22Rv1 (cell line): ENCODE data around the gene ARL2.

Source experiments
- H3K27ac ChIP-seq: fragments of 450-650 bp; 2 replicates; pipeline ENCODE4 v1.5.1; 2017
- ZFX ChIP-seq: fragments of 450-650 bp; IDR thresholded peaks from 2 replicates; pipeline ENCODE4 v1.6.1; 2017; ENCODE audit warnings: antibody characterized with exemption, borderline replicate concordance
- TF ChIP-seq, protein P1 (sequence below): fragments of 450-650 bp; IDR thresholded peaks from 2 replicates; pipeline ENCODE4 v1.5.1; 2017; ENCODE audit warnings: mild to moderate bottlenecking

The ARL2 gene

DNA sequence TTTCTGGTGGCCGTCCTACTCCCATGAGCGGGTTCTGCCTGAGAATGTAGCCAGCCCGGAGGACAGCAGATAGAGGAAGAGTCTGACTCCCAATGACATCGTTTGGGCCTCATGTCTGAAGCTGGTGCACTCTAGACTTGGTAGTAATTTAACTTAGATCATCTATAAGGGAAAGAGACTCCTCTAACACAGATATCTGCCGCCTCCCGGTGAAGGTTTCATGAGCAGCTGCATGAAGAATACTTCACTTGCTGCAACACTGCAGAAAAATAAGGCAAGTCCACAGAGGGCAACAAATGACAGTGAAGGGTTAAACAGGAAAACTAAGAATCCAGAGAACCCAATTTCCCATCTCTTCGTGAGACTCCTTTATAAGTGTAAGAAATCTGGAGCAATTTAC is 5.9 kb upstream of the ARL2 start:
- no peak for TF ChIP-seq ZFX
- TF ChIP-seq, protein P1, sequence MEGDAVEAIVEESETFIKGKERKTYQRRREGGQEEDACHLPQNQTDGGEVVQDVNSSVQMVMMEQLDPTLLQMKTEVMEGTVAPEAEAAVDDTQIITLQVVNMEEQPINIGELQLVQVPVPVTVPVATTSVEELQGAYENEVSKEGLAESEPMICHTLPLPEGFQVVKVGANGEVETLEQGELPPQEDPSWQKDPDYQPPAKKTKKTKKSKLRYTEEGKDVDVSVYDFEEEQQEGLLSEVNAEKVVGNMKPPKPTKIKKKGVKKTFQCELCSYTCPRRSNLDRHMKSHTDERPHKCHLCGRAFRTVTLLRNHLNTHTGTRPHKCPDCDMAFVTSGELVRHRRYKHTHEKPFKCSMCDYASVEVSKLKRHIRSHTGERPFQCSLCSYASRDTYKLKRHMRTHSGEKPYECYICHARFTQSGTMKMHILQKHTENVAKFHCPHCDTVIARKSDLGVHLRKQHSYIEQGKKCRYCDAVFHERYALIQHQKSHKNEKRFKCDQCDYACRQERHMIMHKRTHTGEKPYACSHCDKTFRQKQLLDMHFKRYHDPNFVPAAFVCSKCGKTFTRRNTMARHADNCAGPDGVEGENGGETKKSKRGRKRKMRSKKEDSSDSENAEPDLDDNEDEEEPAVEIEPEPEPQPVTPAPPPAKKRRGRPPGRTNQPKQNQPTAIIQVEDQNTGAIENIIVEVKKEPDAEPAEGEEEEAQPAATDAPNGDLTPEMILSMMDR, result no peak

DNA sequence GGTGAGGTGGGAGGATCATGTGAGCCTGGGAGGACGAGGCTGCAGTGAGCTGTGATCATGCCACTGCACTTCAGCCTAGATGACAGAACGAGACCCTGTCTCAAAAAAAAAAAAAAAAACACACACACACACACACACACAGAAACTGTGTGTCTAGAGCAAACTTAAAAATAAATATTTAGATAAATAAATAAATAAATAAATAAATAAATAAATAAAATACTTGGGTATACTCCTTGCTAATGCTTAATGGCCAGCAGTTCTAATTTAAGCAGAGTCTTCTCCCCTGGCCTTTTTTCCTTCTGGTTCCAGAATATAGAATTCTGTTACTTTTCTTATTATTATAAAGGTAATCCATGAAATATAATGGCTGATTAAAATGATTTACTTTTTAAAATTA is 5.1 kb upstream of the ARL2 start:
- no peak overlapping the region for H3K27ac ChIP-seq
- TF ChIP-seq, protein P1, result no peak
- TF ChIP-seq ZFX, result no peak

More for the DNA sequence above, 5.9 kb upstream of the ARL2 start:
- no peak overlapping the region for H3K27ac ChIP-seq

DNA sequence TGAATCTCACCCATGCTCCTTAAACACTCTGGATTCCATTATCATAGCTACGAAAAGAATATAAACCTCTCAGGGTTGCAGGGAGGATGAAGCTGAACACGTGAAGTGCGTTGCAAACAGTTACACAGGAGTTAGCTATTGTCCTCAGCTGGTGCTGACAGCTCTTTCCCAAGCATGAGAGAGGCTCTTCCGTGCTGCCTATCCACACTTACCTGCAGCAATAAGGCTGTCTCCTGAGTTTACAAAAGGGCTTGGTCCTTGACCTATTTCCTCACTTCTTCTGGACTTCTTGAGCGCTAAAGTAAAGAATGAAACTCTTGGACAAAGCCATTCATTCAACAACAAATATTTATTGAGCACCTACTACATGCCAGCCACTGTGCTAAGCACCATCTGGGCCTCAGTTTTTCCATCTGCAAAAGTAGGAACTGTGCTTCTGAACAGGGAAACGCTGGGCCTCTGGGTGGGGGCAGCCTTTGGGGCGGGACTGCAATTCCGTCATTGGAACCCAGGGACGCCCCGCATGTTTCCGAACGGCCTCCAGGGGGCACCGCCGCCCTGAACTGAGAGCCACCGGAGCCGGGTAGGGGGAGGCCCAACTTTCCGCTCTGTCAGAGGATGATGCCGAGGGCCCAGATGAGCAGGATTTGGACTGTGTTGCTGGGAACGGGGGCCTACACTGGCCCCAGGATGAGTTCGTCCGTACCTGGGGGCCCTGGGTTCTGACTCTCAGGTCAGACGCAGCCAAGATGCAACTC is 651 bp upstream of the ARL2 start:
- peak overlapping the region; percentile 83 for H3K27ac ChIP-seq

DNA sequence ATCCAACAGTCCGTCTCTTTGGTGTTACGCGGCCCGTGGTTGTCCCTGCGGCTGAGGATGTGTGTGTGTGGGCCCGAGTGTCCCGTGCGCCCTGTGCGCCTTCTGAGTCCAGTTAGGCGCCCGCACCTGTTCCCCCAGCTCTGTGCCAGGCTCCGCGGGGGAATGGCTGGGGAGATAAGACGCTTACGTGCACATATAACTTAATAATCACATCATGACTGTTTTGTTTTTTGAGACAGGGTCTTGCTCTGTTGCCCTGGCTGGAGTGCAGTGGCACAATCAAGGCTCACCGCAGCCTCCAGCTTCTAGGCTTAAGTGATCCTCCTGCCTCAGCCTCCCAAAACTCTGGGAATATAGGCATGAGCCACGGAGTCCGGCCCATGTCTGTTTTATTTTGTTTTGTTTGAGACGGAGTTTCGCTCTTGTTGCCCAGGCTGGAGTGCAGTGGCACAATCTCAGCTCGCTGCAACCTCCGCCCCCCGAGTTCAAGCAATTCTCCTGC is 817 bp downstream of the ARL2 start:
- TF ChIP-seq, protein P1, result no peak
- no peak for TF ChIP-seq ZFX
- peak overlapping the region; percentile 83 for H3K27ac ChIP-seq

More for the DNA sequence above, 651 bp upstream of the ARL2 start:
- TF ChIP-seq ZFX, result no peak
- TF ChIP-seq, protein P1, result no peak

DNA sequence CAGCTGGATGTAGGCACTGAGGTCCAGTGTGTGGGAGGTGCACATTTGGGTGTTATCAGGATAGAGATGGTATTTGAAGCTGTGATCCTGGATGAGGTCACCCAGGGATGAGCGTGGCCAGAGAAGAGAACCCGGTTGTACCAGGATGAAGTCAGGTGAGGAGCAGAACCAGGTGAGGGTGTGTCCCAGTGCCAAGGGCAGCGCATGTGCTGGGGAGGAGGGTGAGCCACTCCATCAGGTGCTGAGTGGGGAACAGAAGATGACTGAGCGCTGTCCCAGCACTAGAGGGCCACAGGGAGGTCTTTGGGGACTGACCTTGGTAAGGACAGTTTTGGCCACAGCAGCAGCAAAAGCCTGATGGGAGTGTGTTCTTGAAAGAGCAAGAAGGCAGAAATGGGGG is 2.7 kb downstream of the ARL2 start:
- H3K27ac ChIP-seq, result no peak overlapping the region
- TF ChIP-seq, protein P1, result no peak
- no peak for TF ChIP-seq ZFX

DNA sequence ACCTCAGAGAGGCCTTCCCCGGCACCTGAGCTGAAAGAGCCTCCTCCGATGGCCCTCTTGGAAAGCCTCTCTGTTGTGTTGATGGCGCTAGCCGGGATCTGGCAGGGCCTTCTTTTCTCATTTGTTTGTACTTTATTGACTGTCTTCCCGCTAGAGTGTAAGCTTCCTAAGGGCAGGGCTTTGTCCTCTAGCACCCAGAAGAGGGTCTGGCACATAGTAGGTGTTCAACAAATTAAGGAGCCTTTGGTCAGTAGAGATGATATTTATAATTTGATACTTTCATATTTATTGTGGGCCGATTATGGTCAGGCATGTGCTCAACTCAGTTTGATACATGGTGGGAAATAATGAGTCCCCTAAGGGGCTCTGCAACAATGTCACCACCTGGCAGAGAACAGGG is 4.0 kb downstream of the ARL2 start:
- no peak overlapping the region for H3K27ac ChIP-seq
- TF ChIP-seq, protein P1, result no peak
- no peak for TF ChIP-seq ZFX

DNA sequence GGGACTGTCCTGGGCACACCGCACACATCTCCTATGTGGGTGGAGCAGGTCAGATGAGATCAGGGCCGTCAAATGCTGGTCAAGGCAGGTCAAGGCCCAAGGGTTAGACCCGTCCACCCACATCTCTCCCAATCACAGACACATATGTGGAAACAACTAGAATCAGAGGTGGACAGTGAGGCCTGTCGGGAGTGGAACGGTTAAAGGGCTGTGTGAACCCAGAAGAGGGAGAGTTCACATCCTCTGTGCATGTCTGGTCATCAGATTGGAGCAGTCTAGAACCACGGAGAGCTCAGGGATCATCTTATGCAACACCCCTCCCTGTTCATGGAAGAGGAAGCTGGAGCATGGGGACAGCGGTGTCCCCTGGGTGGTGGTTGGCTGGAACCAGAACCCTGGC is 5.9 kb downstream of the ARL2 start:
- H3K27ac ChIP-seq, result no peak overlapping the region

More for the DNA sequence above, 5.9 kb downstream of the ARL2 start:
- no peak for TF ChIP-seq ZFX
- TF ChIP-seq, protein P1, result no peak
